ENCODE measurements around the gene TCL1A.

TCL1A gene

DNA sequence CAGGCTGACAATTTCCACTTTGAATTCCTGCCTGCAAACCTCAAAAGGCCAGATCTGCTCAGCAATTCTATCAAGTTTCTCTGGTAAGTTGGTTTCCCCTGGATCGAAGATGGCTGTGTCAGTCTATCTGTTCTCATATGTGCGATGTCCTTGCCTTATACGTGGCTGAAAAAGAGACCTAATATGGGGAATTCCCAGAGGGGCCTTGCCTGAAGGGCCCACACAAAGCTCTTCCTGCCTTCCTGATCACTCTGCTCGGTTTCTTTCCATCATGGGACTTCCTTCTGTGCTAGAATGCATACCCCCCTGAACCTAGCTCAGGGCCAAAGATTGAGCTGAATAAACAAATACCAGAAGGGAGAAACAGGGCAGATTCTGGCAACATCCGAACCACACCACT is 14.5 kb downstream of the TCL1A start:
- DNase-seq (ENCODE audit: low read depth in 1 of 2, low spot score in 1 of 2), result no peak
- Histone ChIP-seq H3K27me3 (ENCODE audit: insufficient read depth, poor library complexity, severe bottlenecking) (no peaks in the 10 kb centered on the region), H3K4me3 (replicated peaks; ENCODE audit: insufficient read depth, low read length) (no peak overlapping the region), H3K27ac (replicated peaks) (no peak overlapping the region)
- TF ChIP-seq POLR2AphosphoS5 (IDR thresholded peaks at IDR 0.05; ENCODE audit: low read depth) (no peak), SPI1 (IDR thresholded peaks at IDR 0.05; ENCODE audit: borderline replicate concordance, low read depth) (no peak), GABPA (IDR thresholded peaks at IDR 0.05; ENCODE audit: low read depth) (no peak), CTCF (IDR thresholded peaks at IDR 0.05; ENCODE audit: insufficient read depth, low read length) (no peak)
- TF ChIP-seq, protein P1, sequence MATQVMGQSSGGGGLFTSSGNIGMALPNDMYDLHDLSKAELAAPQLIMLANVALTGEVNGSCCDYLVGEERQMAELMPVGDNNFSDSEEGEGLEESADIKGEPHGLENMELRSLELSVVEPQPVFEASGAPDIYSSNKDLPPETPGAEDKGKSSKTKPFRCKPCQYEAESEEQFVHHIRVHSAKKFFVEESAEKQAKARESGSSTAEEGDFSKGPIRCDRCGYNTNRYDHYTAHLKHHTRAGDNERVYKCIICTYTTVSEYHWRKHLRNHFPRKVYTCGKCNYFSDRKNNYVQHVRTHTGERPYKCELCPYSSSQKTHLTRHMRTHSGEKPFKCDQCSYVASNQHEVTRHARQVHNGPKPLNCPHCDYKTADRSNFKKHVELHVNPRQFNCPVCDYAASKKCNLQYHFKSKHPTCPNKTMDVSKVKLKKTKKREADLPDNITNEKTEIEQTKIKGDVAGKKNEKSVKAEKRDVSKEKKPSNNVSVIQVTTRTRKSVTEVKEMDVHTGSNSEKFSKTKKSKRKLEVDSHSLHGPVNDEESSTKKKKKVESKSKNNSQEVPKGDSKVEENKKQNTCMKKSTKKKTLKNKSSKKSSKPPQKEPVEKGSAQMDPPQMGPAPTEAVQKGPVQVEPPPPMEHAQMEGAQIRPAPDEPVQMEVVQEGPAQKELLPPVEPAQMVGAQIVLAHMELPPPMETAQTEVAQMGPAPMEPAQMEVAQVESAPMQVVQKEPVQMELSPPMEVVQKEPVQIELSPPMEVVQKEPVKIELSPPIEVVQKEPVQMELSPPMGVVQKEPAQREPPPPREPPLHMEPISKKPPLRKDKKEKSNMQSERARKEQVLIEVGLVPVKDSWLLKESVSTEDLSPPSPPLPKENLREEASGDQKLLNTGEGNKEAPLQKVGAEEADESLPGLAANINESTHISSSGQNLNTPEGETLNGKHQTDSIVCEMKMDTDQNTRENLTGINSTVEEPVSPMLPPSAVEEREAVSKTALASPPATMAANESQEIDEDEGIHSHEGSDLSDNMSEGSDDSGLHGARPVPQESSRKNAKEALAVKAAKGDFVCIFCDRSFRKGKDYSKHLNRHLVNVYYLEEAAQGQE (IDR thresholded peaks at IDR 0.05; ENCODE audit: insufficient replicate concordance, low read depth), result no peak

DNA sequence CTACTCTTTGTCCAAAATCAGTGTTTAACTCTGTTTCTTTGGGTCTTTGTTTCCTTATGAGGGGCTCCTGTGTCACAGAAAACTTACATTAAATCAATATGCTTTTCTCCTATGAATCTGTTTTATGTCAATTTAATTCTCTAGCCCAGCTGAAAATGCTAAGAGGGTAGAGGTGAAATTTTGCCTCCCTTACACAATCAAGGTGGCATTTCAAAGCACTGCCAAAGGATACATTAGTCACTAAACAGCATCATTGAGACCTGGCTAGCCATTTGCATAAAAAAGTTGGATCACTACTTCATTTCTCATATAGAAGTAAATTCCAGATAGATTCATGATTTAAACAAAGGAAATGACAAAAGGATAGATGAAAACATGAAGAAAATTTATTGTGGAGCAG is 15.6 kb downstream of the TCL1A start:
- no peak overlapping the region for H3K4me3 ChIP-seq (replicated peaks; ENCODE audit: insufficient read depth, low read length)
- DNase-seq (ENCODE audit: low read depth in 1 of 2, low spot score in 1 of 2), result no peak
- TF ChIP-seq GABPA (IDR thresholded peaks at IDR 0.05; ENCODE audit: low read depth) (no peak), POLR2AphosphoS5 (IDR thresholded peaks at IDR 0.05; ENCODE audit: low read depth) (no peak), SPI1 (IDR thresholded peaks at IDR 0.05; ENCODE audit: borderline replicate concordance, low read depth) (no peak), CTCF (IDR thresholded peaks at IDR 0.05; ENCODE audit: insufficient read depth, low read length) (no peak)
- TF ChIP-seq, protein P1 (IDR thresholded peaks at IDR 0.05; ENCODE audit: insufficient replicate concordance, low read depth), result no peak
- no peaks in the 10 kb centered on the region for H3K27me3 ChIP-seq (ENCODE audit: insufficient read depth, poor library complexity, severe bottlenecking)
- no peak overlapping the region for H3K27ac ChIP-seq (replicated peaks)

DNA sequence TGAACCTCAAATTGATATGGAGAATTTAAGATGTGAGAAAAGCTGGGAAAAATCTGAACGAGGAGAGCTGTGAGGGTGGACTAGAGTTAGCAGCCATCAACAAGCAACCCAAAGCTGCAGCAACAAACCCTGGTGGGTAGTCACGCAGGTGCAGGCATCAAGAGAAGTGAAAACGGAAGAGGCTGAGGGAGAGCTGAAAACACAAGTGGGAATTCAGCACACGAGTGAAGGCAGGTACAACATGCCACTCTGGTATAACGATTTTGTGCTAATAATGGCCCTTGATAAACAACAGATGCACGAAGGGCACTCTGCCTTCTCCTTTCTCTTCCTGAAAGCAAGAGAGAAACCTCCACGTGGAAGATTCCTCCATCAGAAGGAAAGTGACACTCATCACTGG is 16.2 kb downstream of the TCL1A start:
- TF ChIP-seq POLR2AphosphoS5 (IDR thresholded peaks at IDR 0.05; ENCODE audit: low read depth) (no peak), SPI1 (IDR thresholded peaks at IDR 0.05; ENCODE audit: borderline replicate concordance, low read depth) (no peak), GABPA (IDR thresholded peaks at IDR 0.05; ENCODE audit: low read depth) (no peak), CTCF (IDR thresholded peaks at IDR 0.05; ENCODE audit: insufficient read depth, low read length) (no peak)
- TF ChIP-seq, protein P1 (IDR thresholded peaks at IDR 0.05; ENCODE audit: insufficient replicate concordance, low read depth), result no peak
- no peak overlapping the region for H3K27ac ChIP-seq (replicated peaks)
- no peaks in the 10 kb centered on the region for H3K27me3 ChIP-seq (ENCODE audit: insufficient read depth, poor library complexity, severe bottlenecking)
- no peak for DNase-seq (ENCODE audit: low read depth in 1 of 2, low spot score in 1 of 2)
- H3K4me3 ChIP-seq (replicated peaks; ENCODE audit: insufficient read depth, low read length), result no peak overlapping the region
